LNCAP (cell line): ENCODE data around the gene MCF2L2.

ENCODE experiments used
- TF ChIP-seq, protein P1 (sequence below): fragments of 450-650 bp; IDR thresholded peaks from 2 replicates; pipeline ENCODE4 v1.5.1; 2017; ENCODE audit warnings: mild to moderate bottlenecking

Gene MCF2L2

GRCh38 chr3:183427876-183428446 is 458 bp downstream of the MCF2L2 start:
- TF ChIP-seq, protein P1, sequence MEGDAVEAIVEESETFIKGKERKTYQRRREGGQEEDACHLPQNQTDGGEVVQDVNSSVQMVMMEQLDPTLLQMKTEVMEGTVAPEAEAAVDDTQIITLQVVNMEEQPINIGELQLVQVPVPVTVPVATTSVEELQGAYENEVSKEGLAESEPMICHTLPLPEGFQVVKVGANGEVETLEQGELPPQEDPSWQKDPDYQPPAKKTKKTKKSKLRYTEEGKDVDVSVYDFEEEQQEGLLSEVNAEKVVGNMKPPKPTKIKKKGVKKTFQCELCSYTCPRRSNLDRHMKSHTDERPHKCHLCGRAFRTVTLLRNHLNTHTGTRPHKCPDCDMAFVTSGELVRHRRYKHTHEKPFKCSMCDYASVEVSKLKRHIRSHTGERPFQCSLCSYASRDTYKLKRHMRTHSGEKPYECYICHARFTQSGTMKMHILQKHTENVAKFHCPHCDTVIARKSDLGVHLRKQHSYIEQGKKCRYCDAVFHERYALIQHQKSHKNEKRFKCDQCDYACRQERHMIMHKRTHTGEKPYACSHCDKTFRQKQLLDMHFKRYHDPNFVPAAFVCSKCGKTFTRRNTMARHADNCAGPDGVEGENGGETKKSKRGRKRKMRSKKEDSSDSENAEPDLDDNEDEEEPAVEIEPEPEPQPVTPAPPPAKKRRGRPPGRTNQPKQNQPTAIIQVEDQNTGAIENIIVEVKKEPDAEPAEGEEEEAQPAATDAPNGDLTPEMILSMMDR = no peak

- TF ChIP-seq, protein P1 = no peak
Observed at GRCh38 chr3:183427196-183427875, 1.1 kb downstream of the MCF2L2 start.

DNA sequence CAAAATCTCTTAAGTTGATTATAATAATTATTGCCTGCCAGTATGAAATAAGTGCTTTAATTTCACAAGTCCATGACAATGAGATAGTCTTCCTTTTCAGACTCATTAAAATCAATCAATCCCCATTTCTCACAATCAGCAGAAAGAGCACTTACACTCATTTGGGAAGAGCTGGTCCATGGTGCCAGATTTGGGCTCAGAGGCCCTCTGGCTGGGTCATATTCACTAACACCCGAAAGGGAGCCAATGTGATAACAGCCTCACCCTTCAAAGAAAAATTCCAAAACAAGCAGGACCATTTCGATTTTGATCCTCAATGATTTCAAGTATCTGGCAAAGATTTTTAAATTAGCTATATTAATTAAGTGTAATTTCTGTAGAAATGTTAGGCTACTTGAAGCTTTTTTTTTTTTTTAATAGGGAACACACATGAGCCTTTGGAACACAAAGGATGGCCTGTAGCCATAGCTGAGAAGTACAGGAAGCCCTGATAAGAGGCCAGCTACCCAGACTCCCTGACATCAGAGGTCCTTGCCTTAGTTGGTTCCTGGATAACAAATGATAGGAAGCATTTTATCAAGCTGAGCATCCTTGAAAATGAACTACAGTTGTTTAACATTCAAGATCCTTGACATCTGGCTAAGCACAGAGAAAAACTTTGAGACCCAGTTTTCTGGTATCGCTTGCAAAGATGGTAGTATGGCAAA is 17.1 kb downstream of the MCF2L2 start:
- TF ChIP-seq, protein P1 = no peak

- TF ChIP-seq, protein P1 = no peak
Observed at GRCh38 chr3:183410759-183411158, 17.7 kb downstream of the MCF2L2 start.

DNA sequence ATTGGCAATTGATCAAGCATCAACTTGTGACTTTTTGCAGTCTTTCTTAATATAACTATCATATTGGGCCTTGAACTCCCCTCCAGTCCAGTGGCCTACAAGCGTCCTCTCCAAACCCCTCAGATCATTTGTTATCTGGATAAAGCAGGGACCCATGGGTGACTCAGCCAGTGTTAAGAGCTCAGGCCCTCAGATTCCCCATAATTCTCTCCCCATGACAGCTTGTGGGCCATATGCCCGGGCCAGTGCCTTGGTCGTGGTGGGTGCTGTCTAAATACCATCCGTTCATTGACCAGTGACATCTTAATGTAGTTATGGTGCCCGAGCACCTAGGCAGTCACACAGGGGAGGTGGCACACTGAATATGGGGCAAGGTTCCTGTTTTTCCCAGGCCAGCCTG is 18.1 kb downstream of the MCF2L2 start:
- TF ChIP-seq, protein P1 = no peak

GRCh38 chr3:183409219-183409618 is 19.2 kb downstream of the MCF2L2 start:
- TF ChIP-seq, protein P1 = no peak

- TF ChIP-seq, protein P1 = no peak
Observed at GRCh38 chr3:183401678-183402077, 26.7 kb downstream of the MCF2L2 start.
